Measurements from ENCODE around the gene FIG4. TPM values are rescaled to one million over a fixed set of nuclear protein-coding genes. Genes with fewer than 3 reads are reported as not detected.
A peak's percentile ranks its signal among the peaks of the same experiment; 100 is the strongest.

Gene FIG4
- total and polyA plus RNA-seq, 2 of the 4 experiments (the other 2 are of a cell fraction) = 12.1 to 15.4 TPM

DNA sequence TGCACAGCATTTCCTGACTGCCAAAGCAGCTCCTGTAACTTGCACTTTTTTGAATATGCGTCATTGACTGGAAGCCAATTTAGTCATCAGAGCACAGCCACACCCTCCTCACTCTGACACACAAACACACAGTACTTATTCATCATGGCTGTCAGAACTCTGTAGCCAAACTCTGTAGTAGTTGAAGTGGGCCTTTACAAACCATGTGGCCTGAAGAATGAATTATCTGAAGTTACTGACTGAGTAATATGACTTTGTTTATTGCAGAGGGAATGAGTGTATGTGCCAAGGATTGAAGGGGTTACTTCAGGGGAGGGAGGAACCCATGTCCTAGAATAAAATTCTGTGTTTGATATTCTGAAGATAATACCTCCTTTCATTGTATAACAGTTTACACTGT lies 102.7 kb downstream of the FIG4 start:
- ChIA-PET CTCF (no interaction called here), POLR2A (ENCODE audit: unreplicated experiment) (no interaction called here)
- H2BK15ac ChIP-seq (ENCODE audit: low read depth, low read length) = no peak overlapping the region
- H3K27me3 ChIP-seq (ENCODE audit: control insufficient read depth, insufficient read depth, low read length) = no peaks in the 10 kb centered on the region
- dilution Hi-C loops (cut with HindIII; ENCODE audit: low sequenced_read_pairs, unreplicated experiment) = no loop called here
- H3K4ac ChIP-seq (ENCODE audit: low read depth, low read length) = no peak overlapping the region
- no peak overlapping the region for H2AK9ac ChIP-seq (replicated peaks; ENCODE audit: low read depth, low read length, poor library complexity)
- H3K36me3 ChIP-seq (ENCODE audit: control insufficient read depth, insufficient read depth, low read length) = no peaks in the 10 kb centered on the region
- no CpG with 5 or more reads among the region's 1 CpG for WGBS, 2 experiments (ENCODE audit: extremely low coverage in 2 of 2, insufficient read length in 1 of 2)
- H3K14ac ChIP-seq (replicated peaks; ENCODE audit: low read depth, low read length) = no peak overlapping the region
- H4K5ac ChIP-seq (ENCODE audit: low read depth, low read length) = no peak overlapping the region
- peak overlapping the region; percentile 95; the same call in 1 of the 2 replicates for H2BK120ac ChIP-seq (ENCODE audit: low read depth, low read length)
- no TSS peak for BruUV-seq (replicated peaks)
- no peak overlapping the region for H3K56ac ChIP-seq (ENCODE audit: extremely low read depth, insufficient read depth, low read length)
- peak; percentile 98 for DNase-seq
- peaks cover 19% of the 10 kb centered on the region for H3K9me1 ChIP-seq (ENCODE audit: insufficient read depth, low read length)
- peak; percentile 84 for ATAC-seq (ENCODE audit: low read depth)
- no peak overlapping the region; a peak in 1 of 4 replicates for H4K8ac ChIP-seq (ENCODE audit: low read depth in 2 of 2, low read length in 2 of 2)
- H4K91ac ChIP-seq (ENCODE audit: insufficient read depth, low read depth, low read length) = no peak overlapping the region
- intact Hi-C loops (cut with micrococcal nuclease) = loop anchor here (10.0 kb wide), 1 partner anchor 241 kb away; no protein-coding TSS in a partner anchor
- H3K18ac ChIP-seq (ENCODE audit: low read depth, low read length) = no peak overlapping the region
- H3K4me2 ChIP-seq (ENCODE audit: low read depth, low read length) = no peak overlapping the region
- peak overlapping the region; percentile 86 for H2BK5ac ChIP-seq (ENCODE audit: low read depth, low read length, poor library complexity, severe bottlenecking)
- no peak overlapping the region for H3K27ac ChIP-seq (ENCODE audit: insufficient read depth, low read length)
- H3K9me3 ChIP-seq (ENCODE audit: control insufficient read depth, insufficient read depth, low read length) = no peaks in the 10 kb centered on the region
- no peaks in the 10 kb centered on the region for H4K20me1 ChIP-seq (ENCODE audit: insufficient read depth, low read length)
- H3K4me1 ChIP-seq (ENCODE audit: control insufficient read depth, insufficient read depth, low read length) = peaks cover 15% of the 10 kb centered on the region
- no peak overlapping the region for H3K9ac ChIP-seq (ENCODE audit: low read depth, low read length)
- H2AK5ac ChIP-seq (ENCODE audit: low read depth, low read length) = no peak overlapping the region
- H2AFZ ChIP-seq (replicated peaks; ENCODE audit: low read length, poor library complexity) = no peak overlapping the region
- peaks cover 0 to 3% of the 10 kb centered on the region in 2 experiments; a peak in 1 of 4 replicates for H3K79me1 ChIP-seq (ENCODE audit: low read depth in 1 of 2, low read length in 2 of 2)
- H3K23ac ChIP-seq (ENCODE audit: low read depth, low read length) = no peak overlapping the region
- no peak for TF ChIP-seq RFX5 (IDR thresholded peaks at IDR 0.05; ENCODE audit: low read depth, low read length)
- peak; percentile 53; the same call in 1 of the 2 replicates for TF ChIP-seq FOS (IDR thresholded peaks at IDR 0.05; ENCODE audit: low read depth, low read length)
- TF ChIP-seq BHLHE40 (IDR thresholded peaks at IDR 0.05; ENCODE audit: low read depth, low read length) = peak; percentile 17; the same call in 1 of the 2 replicates
- peak; percentile 26; the same call in 1 of the 2 replicates for TF ChIP-seq USF2 (IDR thresholded peaks at IDR 0.05; ENCODE audit: low read depth, low read length)
- peak; percentile 78 for TF ChIP-seq MXI1 (IDR thresholded peaks at IDR 0.05; ENCODE audit: borderline replicate concordance, low read depth, low read length)
- no peak overlapping the region for H3K4me3 ChIP-seq (ENCODE audit: insufficient read depth, low read depth, low read length)
- in situ Hi-C loops (cut with MboI; ENCODE audit: low sequenced_read_pairs) = no loop called here
- no peak overlapping the region; the same call in 1 of the 2 replicates for H2BK20ac ChIP-seq (ENCODE audit: low read depth, low read length)
